ELF-1 (cell line): ENCODE data around the gene ZNF808.
"Not testable (repeated sequence)": the region's sequence is repeated elsewhere in the genome, so short reads cannot be mapped to it uniquely, and the experiment has no call there.

Source experiments
- DNase-seq: peaks from one replicate; pipeline ENCODE4 v3.0.0-alpha.2; 2016; ENCODE audit warnings: low read depth, low spot score

ZNF808 gene

DNA sequence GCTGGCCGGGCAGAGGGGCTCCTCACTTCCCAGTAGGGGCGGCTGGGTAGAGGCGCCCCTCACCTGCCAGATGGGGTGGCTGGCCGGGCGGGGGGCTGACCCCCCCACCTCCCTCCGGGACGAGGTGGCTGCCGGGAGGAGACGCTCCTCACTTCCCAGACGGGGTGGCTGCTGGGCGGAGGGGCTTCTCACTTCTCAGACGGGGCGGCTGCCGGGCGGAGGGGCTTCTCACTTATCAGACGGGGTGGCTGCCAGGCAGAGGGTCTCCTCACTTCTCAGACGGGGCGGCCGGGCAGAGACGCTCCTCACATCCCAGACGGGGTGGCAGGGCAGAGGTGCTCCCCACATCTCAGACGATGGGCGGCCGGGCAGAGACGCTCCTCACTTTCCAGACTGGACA is 66.0 kb downstream of the ZNF808 start:
- DNase-seq: not testable (repeated sequence)

DNA sequence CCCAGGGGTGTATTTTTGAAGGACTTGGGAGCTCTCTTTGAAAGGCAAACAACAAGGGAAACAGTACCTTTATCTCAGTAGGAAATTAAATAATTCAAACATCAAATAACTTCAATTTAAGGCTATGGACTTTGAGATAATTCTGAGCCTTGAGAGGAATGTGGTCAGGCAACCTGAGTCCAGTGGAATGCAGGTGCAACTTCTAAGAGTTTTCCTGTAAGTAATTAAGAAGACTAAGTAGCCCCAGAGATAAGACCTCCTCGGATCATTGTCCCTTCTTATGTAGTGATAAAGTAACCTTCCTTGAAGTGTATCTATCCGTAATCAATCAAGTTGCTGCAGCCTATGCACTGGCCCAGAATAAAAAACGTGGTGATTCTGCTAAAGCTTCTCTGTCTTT is 71.8 kb downstream of the ZNF808 start:
- no peak for DNase-seq

DNA sequence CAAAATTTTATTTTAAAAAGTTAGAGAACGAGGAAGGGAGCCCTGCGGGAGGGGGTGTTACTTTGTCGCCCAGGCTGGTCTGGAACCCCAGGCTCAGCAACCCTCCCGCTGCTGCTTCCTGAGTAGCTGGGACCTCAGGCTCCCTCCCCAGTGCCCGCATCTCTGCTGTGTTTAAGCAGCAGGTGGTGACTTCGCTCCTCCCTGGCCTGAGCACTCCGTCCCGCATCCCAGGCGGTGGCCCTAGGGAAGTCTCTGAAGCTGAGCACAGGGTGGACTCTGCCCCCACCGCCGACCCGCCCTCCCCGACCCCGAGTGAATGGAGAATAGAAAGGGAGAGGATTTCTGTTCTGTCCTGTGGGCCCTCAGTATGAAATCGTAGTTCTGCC is 73.2 kb downstream of the ZNF808 start:
- DNase-seq: no peak

DNA sequence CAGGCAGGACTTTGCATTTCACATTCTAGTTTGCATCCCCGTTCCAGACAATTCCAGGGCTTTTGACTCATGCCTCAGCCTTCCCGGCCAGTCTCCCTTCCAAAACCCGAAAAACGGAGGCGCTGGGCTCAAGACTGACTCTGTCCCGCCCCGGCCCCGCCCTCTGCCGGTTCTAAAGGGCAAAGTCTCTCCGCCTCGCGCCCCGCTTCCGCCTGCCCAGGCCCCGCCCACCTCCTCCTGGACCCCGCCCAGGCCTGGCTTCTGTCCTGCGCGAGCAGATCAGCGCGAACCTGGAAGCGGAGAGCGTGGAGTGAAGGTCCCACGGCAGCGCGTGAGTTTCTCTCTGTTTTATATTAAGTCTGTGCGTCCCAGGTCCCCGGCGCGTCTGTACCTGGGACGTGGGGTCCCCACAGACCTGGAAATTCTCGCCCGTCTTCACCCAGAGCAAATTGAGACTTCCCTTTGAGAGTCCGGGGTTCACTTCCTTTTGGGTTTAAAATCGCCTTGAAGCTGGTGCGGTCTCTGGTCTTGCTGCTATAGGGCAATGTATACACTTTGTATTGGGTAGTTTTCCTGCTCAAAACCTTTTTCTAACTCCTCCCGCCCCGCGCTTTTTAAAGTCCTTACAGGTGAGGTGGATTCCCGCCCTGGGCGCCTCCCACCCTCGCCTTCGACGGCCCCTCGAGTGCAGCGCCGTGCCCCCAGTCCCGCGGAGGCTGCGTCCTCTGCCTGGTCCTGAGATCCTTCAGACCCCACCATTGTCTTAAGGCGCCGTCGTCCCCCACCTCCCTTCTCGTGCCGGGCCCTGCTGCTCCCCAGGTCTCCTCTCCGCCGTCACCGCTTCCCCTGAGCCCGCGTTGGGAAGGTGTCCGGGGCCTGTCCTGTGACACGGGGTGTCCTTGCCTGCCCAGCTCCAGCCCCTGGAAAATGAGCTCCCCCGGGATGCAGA is 73.8 kb downstream of the ZNF808 start:
- DNase-seq: peak; percentile 92

DNA sequence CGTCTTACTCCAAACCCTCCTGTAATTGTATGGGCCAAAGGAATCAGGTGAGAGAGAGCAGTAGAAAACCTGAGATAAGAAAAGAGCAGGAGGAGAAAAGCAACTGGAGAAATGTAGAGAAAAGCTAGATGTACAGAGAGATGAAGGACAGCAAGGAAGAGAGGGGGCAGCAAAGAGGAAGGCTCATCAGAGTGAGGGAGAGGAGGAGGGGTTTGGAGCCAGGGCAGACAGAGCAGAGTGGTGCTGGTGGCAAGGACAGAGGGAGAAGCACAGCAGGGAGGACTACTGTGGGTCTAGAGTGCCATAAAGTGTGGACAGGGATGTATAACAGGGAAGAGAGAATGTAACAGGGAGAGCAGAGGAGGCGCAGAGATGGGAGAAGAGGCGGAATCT is 74.5 kb downstream of the ZNF808 start:
- DNase-seq: peak; percentile 46

DNA sequence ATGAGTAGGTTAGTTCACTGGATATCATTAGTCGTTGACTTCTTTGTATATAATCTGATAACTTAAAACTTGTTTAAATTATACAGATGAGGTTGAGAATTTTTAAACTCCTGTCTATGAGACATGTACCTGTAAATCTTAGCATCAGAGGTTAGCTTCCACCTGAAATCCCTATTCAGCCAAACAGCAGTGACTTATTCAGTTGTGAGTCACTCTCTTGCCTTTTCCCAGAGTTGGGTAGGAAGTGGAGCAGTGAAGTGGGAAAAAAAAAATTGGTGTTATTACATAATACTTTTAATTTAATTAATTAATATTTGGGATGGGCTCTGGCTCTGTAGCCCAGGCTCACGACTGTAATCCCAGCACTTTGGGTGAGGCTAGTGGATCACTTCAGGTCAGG is 75.5 kb downstream of the ZNF808 start:
- no peak for DNase-seq

DNA sequence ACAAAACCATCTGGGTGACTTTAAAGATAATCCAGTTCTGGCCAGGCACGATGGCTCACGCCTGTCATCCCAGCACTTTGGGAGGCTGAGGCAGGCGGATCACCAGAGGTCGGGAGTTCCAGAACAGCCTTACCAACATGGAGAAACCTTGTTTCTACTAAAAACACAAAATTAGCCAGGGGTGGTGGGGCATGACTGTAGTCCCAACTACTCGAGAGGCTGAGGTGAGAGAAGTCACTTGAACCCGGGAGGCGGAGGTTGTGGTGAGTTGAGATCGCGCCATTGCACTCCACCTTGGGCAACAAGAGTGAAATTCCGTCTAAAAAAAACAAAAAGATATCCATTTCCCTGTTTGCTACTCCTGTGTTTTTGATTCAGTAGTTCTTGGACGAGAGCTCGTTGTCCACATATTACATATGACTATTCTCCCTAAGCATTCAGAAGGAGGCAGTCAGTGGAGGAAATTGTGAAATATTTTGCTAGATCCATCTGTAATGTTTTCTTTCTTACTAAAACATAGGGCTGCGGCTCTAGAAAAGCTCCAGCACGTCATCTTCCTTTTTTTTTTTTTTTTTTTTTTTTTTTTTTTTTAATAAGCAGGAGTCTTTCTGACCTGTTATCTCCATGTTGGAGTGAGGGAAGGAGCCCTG is 76.2 kb downstream of the ZNF808 start:
- DNase-seq: no peak
